HCT116 (cell line): ENCODE results near the gene WDR48.

Source experiments
- ATF3 ChIP-seq: IDR thresholded peaks from 2 replicates; pipeline ENCODE4 v1.6.1; 2012
- CBX3 ChIP-seq: IDR thresholded peaks from 2 replicates; pipeline ENCODE4 v1.6.1; 2012; ENCODE audit warnings: low read depth
- CTCF ChIP-seq, 3 experiments: fragments of 200-600 bp in 1 of 3; sonication (generic) in 1 of 3; IDR thresholded peaks in 2 of 3; conservative IDR thresholded peaks in 1 of 3; 2 replicates each; pipeline ENCODE4 v1.5.1; 2012 to 2017; ENCODE audit warnings: low read depth in 2 of 3, low read length in 2 of 3, antibody characterized with exemption in 1 of 3, borderline replicate concordance in 1 of 3, control low read depth in 1 of 3, mild to moderate bottlenecking in 1 of 3, mixed read lengths in 1 of 3, mixed run types in 1 of 3, moderate library complexity in 1 of 3; ENCODE audit not compliant: insufficient read depth in 1 of 3
- EZH2 ChIP-seq: fragments of 200-600 bp; sonication (generic); IDR thresholded peaks from 2 replicates; pipeline ENCODE4 v1.6.1; 2017; ENCODE audit warnings: antibody characterized with exemption, mixed run types
- EZH2phosphoT487 ChIP-seq: fragments of 200-600 bp; IDR thresholded peaks from 2 replicates; pipeline ENCODE4 v1.6.1; 2018; ENCODE audit warnings: antibody characterized with exemption, borderline replicate concordance
- JUND ChIP-seq: IDR thresholded peaks from 2 replicates; pipeline ENCODE4 v1.6.1; 2012
- POLR2A ChIP-seq: IDR thresholded peaks from 2 replicates; pipeline ENCODE4 v1.7.0; 2011; ENCODE audit warnings: borderline replicate concordance; ENCODE audit not compliant: insufficient read depth, insufficient read length; ENCODE audit errors: extremely low read depth
- POLR2AphosphoS5 ChIP-seq: IDR thresholded peaks from 2 replicates; pipeline ENCODE4 v1.6.1; 2011; ENCODE audit warnings: mild to moderate bottlenecking, low read depth, low read length, moderate library complexity
- REST ChIP-seq: IDR thresholded peaks from 2 replicates; pipeline ENCODE4 v1.6.1; 2012; ENCODE audit warnings: low read depth
- SRF ChIP-seq: IDR thresholded peaks from 2 replicates; pipeline ENCODE4 v1.6.1; 2012; ENCODE audit warnings: low read depth
- TCF7L2 ChIP-seq: IDR thresholded peaks from 2 replicates; pipeline ENCODE4 v1.7.0; 2011; ENCODE audit warnings: borderline replicate concordance, inconsistent platforms; ENCODE audit not compliant: insufficient read depth, insufficient read length; ENCODE audit errors: extremely low read depth
- YY1 ChIP-seq: IDR thresholded peaks from 2 replicates; pipeline ENCODE4 v1.6.1; 2011; ENCODE audit warnings: low read length, low read depth, moderate library complexity, mild to moderate bottlenecking; ENCODE audit not compliant: insufficient replicate concordance; ENCODE audit errors: extremely low read depth
- ZFX ChIP-seq: fragments of 450-650 bp; IDR thresholded peaks from 2 replicates; pipeline ENCODE4 v1.6.1; 2017

- TF ChIP-seq TCF7L2 (no peak), EZH2phosphoT487 (no peak), EZH2 (no peak), CTCF (IDR thresholded peaks at IDR 0.05 in 2 of 3, conservative IDR thresholded peaks at IDR 0.05 in 1 of 3; ENCODE audit: borderline replicate concordance in 1 of 3, insufficient read depth in 1 of 3, low read depth in 2 of 3, low read length in 2 of 3) (no peak), POLR2A (no peak), JUND (no peak), POLR2AphosphoS5 (no peak), REST (no peak), YY1 (no peak), CBX3 (no peak), SRF (no peak), ATF3 (no peak), ZFX (no peak)
Observed at GRCh38 chr3:39118079-39118478, 66.3 kb downstream of the WDR48 start.
